MM.1S (cell line): ENCODE measurements around the gene ZNF581.

Experiments used
- DNase-seq: peaks from one replicate; pipeline ENCODE4 v3.0.0-alpha.2; 2015
- H2AFZ ChIP-seq: fragments of 300-600 bp; sonication (generic); 2 replicates; pipeline ENCODE4 v1.6.0; 2016; ENCODE audit warnings: antibody characterized with exemption, low read length
- H3F3A ChIP-seq: fragments of 300-600 bp; sonication (generic); 2 replicates; pipeline ENCODE4 v1.6.1; 2016; ENCODE audit warnings: mild to moderate bottlenecking, antibody characterized with exemption, low read length, moderate library complexity, mixed read lengths; ENCODE audit not compliant: insufficient read depth
- H3K27ac ChIP-seq: fragments of 300-600 bp; sonication (generic); 2 replicates; pipeline ENCODE4 v1.5.1; 2016; ENCODE audit warnings: mild to moderate bottlenecking, low read length
- H3K27me3 ChIP-seq: fragments of 300-600 bp; sonication (generic); replicated peaks from 2 replicates; pipeline ENCODE4 v1.6.0; 2016; ENCODE audit warnings: low read length; ENCODE audit not compliant: insufficient read depth
- H3K36me3 ChIP-seq: fragments of 300-600 bp; sonication (generic); replicated peaks from 2 replicates; pipeline ENCODE4 v1.6.1; 2016; ENCODE audit warnings: mild to moderate bottlenecking, low read length, mixed read lengths; ENCODE audit not compliant: insufficient read depth
- H3K4me1 ChIP-seq: fragments of 300-600 bp; sonication (generic); 2 replicates; pipeline ENCODE4 v1.6.1; 2016; ENCODE audit warnings: low read length, mixed read lengths
- H3K4me2 ChIP-seq: fragments of 300-600 bp; sonication (generic); 2 replicates; pipeline ENCODE4 v1.6.0; 2016; ENCODE audit warnings: low read depth, low read length
- H3K4me3 ChIP-seq: fragments of 300-600 bp; sonication (generic); 2 replicates; pipeline ENCODE4 v1.5.1; 2016; ENCODE audit warnings: low read length, mixed read lengths
- H3K79me2 ChIP-seq: fragments of 300-600 bp; sonication (generic); 2 replicates; pipeline ENCODE4 v1.6.1; 2016; ENCODE audit warnings: mixed run types, low read length, mixed read lengths
- H3K9ac ChIP-seq: fragments of 300-600 bp; sonication (generic); 2 replicates; pipeline ENCODE4 v1.6.1; 2016; ENCODE audit warnings: low read length, mixed read lengths
- H3K9me2 ChIP-seq: fragments of 300-600 bp; sonication (generic); replicated peaks from 2 replicates; pipeline ENCODE4 v1.6.1; 2016; ENCODE audit warnings: mild to moderate bottlenecking, low read length, mixed read lengths; ENCODE audit not compliant: insufficient read depth
- H3K9me3 ChIP-seq: fragments of 300-600 bp; sonication (generic); replicated peaks from 2 replicates; pipeline ENCODE4 v1.6.1; 2016; ENCODE audit warnings: mild to moderate bottlenecking, low read length, mixed read lengths; ENCODE audit not compliant: insufficient read depth
- H4K20me1 ChIP-seq: fragments of 300-600 bp; sonication (generic); 2 replicates; pipeline ENCODE4 v1.6.1; 2016; ENCODE audit warnings: mild to moderate bottlenecking, low read length, moderate library complexity, mixed read lengths; ENCODE audit not compliant: insufficient read depth
- EZH2 ChIP-seq: fragments of 300-600 bp; sonication (generic); optimal IDR thresholded peaks from 2 replicates; pipeline ENCODE3; 2017; ENCODE audit warnings: low read depth, mild to moderate bottlenecking, antibody characterized with exemption, low read length, mixed read lengths
- EZH2phosphoT487 ChIP-seq: fragments of 300-600 bp; sonication (generic); IDR thresholded peaks from 2 replicates; pipeline ENCODE4 v1.6.1; 2018; ENCODE audit warnings: antibody characterized with exemption, low read length
- TF ChIP-seq, protein P1 (sequence below): fragments of 300-600 bp; sonication (generic); IDR thresholded peaks from 2 replicates; pipeline ENCODE4 v1.5.1; 2016; ENCODE audit warnings: antibody characterized with exemption, low read length, mixed read lengths

Gene ZNF581

DNA sequence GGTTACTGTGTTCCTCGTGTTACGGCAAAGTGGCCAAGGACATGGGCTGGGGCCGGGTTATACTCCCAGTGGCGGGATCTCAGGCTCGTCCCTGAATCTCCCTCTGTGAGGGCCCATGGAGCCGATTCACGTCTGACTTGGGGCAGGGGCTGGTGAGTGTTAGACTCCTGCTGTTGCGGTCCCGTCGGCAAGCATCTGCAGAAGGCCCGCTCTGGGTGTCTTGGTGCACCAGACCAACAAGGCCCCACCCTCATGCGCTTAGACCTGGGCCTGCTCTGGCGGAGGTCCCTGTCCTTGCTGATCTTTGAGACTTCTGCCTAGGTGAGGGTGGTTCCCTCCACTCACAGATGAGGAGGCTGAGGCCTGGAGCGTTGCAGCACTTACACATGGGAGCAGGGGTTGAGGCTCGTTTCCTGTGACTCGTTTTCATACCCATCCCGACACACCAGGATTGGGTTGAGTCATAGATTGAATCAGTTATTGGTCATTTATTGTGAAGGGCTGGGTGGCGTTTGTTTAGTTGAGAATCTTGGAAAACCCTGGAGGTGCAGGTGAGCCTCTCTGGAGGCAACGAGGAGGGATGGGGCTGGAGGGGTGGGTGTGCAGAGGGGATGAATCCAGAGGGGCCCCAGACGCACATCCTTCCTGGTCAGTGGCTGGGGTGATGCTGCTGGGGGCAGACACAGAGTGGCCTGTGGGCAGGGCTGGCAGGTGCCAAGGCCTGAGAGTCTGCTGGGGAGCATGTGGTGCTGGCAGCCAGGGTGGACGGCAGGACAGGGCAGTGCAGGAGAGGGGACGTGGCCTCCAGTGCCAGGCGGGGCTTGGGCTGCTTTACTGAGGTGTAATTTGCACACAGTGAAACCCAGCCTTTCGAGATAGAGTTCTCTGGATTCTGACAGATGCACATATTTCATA is 36.2 kb downstream of the ZNF581 start:
- peaks cover 27% of the 10 kb centered on the region for H3K4me1 ChIP-seq
- H3K9me2 ChIP-seq: no peaks in the 10 kb centered on the region
- peaks cover 86% of the 10 kb centered on the region for H3K79me2 ChIP-seq
- H3K36me3 ChIP-seq: 0 out of 2 replicates have a peak, but pooled peaks cover 6% of the 10 kb centered on the region
- H3F3A ChIP-seq: peaks cover 21% of the 10 kb centered on the region; the same call in 1 of the 2 replicates
- H3K27ac ChIP-seq: no peak overlapping the region
- no peaks in the 10 kb centered on the region for H3K27me3 ChIP-seq
- no peak overlapping the region for H2AFZ ChIP-seq
- H3K4me2 ChIP-seq: no peak overlapping the region
- TF ChIP-seq, protein P1, sequence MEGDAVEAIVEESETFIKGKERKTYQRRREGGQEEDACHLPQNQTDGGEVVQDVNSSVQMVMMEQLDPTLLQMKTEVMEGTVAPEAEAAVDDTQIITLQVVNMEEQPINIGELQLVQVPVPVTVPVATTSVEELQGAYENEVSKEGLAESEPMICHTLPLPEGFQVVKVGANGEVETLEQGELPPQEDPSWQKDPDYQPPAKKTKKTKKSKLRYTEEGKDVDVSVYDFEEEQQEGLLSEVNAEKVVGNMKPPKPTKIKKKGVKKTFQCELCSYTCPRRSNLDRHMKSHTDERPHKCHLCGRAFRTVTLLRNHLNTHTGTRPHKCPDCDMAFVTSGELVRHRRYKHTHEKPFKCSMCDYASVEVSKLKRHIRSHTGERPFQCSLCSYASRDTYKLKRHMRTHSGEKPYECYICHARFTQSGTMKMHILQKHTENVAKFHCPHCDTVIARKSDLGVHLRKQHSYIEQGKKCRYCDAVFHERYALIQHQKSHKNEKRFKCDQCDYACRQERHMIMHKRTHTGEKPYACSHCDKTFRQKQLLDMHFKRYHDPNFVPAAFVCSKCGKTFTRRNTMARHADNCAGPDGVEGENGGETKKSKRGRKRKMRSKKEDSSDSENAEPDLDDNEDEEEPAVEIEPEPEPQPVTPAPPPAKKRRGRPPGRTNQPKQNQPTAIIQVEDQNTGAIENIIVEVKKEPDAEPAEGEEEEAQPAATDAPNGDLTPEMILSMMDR: no peak
- TF ChIP-seq EZH2phosphoT487 (no peak), EZH2 (no peak)
- H3K9me3 ChIP-seq: no peaks in the 10 kb centered on the region
- no peak overlapping the region for H3K4me3 ChIP-seq
- DNase-seq: no peak
- H3K9ac ChIP-seq: no peak overlapping the region
- H4K20me1 ChIP-seq: no peaks in the 10 kb centered on the region

DNA sequence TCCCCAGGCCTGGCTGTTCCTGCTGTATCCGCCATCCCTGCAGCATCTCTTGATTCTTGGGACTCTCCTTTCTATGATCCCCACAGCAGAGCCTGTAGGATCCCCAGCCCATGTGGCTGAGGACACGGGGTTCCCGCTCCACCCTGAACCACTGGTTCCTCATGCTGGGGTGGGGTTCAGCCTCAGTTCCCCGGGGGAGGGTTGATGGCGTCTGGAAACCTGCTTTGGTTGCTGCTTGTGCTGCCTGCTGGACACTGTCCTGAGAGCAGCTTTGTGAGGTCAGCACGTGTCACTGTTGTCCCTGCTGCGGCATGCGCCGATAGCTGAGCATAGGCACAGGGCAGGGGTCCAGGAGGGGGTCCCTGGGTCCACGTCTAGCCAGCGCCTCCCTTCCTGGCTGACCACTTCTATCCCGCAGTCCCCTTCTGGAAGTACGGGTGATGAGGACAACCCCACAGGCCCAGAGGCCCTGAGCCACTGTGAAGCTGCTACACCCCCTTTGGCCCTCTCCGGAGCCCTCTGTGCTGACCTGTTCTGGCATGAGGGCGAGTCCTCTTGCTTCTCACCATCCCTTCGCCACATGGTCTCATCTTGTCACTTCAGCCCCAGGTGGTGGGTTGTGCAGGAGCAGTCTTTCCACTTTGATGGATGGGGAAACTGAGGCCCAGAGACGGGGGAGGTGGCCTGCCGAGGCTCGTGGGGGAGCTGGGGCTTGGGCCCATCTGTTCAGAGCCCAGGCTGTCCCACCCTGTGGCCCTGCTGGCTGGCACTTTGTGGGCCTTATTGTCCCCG is 37.1 kb downstream of the ZNF581 start:
- Histone ChIP-seq H4K20me1 (no peaks in the 10 kb centered on the region), H3K4me2 (no peak overlapping the region), H3K27ac (no peak overlapping the region), H3K79me2 (peaks cover 93% of the 10 kb centered on the region), H3K9me2 (no peaks in the 10 kb centered on the region), H3K9me3 (no peaks in the 10 kb centered on the region), H3K36me3 (0 out of 2 replicates have a peak, but pooled peaks cover 6% of the 10 kb centered on the region), H3K4me1 (peaks cover 27% of the 10 kb centered on the region), H3F3A (peaks cover 21% of the 10 kb centered on the region; the same call in 1 of the 2 replicates), H3K27me3 (no peaks in the 10 kb centered on the region), H3K4me3 (no peak overlapping the region), H3K9ac (no peak overlapping the region), H2AFZ (no peak overlapping the region)
- DNase-seq: no peak
- TF ChIP-seq, protein P1: no peak
- TF ChIP-seq EZH2phosphoT487: no peak
- TF ChIP-seq EZH2: no peak

DNA sequence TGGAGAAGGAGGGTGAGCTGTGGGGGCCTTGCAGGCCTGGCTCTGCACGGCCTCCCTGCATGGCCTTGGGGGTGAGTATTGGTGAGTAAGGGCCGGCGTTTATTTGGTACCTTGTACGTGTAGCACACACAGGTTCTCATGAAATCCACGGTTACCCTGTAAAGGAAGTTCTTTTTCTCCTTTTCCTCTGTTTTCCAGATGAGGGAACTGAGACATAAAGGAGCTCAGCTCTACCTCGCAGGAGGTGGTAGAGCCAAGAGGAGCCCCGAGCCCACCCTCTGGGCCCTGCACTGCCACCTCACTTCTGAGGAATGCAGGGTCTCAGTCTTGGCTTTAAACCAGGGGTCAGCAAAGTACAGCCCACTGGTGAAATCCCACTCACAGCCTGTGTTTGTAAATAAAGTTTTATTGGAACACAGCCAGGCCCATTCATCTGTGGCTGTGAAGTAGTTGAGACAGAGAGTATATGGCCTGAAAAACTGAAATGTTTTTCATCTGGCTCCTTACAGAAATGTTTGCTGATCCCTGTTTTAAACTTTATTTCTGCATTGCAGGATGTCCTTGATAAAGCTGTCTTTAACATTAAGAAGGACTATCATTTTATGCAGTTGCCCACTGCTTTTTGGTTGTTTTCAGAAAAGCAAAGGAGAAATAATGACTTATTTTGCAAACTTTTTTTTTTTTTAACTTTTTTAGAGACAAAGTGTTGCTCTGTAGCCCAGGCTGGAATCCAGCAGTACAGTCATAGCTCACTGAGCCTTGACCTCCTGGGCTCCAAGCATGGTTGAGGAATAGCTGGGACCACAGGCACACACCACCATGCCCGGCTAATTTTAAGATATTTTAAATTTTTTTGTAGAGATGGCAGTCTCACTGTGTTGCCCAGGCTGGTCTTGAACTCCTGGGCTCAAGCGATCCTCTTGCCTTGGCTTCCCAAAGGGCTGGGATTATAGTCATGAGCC is 38.0 kb downstream of the ZNF581 start:
- Histone ChIP-seq H4K20me1 (no peaks in the 10 kb centered on the region), H2AFZ (no peak overlapping the region), H3K36me3 (0 out of 2 replicates have a peak, but pooled peaks cover 6% of the 10 kb centered on the region), H3K9me3 (no peaks in the 10 kb centered on the region), H3K9me2 (no peaks in the 10 kb centered on the region), H3K4me2 (no peak overlapping the region), H3K27ac (no peak overlapping the region), H3K4me3 (no peak overlapping the region), H3K79me2 (peaks cover 93% of the 10 kb centered on the region), H3K27me3 (no peaks in the 10 kb centered on the region), H3K9ac (no peak overlapping the region), H3F3A (peaks cover 16% of the 10 kb centered on the region; the same call in 1 of the 2 replicates), H3K4me1 (peaks cover 26% of the 10 kb centered on the region)
- TF ChIP-seq EZH2 (no peak), EZH2phosphoT487 (no peak)
- TF ChIP-seq, protein P1: no peak
- DNase-seq: no peak
